ENCODE data around the gene FSTL5. TPM values are rescaled to one million over a fixed set of nuclear protein-coding genes. Genes with fewer than 3 reads are reported as not detected.

FSTL5 gene
- total and polyA plus RNA-seq, 2 experiments from 2014 or later, result 0.06 to 0.49 TPM

DNA sequence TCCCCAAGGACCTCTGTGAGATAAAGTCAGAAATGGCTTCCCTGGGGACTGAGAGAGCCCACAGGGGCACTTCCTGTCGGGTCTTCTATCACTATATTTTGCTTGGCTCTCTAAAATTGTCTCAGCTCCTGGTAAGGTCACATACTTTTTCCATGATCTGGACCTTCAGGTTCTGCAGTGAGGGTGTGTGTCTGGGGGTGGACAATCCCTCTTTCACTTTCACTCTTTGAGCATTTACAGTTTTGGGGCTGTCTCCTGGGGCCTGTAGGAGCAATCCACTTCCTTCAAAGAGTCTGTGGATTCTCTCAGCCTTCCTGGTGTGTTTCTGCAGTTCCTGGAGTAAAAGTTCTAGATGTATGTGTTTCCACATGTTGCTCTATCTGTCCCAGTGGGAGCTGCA, 335.7 kb downstream of the FSTL5 start (continued):
- TF ChIP-seq, protein P1, sequence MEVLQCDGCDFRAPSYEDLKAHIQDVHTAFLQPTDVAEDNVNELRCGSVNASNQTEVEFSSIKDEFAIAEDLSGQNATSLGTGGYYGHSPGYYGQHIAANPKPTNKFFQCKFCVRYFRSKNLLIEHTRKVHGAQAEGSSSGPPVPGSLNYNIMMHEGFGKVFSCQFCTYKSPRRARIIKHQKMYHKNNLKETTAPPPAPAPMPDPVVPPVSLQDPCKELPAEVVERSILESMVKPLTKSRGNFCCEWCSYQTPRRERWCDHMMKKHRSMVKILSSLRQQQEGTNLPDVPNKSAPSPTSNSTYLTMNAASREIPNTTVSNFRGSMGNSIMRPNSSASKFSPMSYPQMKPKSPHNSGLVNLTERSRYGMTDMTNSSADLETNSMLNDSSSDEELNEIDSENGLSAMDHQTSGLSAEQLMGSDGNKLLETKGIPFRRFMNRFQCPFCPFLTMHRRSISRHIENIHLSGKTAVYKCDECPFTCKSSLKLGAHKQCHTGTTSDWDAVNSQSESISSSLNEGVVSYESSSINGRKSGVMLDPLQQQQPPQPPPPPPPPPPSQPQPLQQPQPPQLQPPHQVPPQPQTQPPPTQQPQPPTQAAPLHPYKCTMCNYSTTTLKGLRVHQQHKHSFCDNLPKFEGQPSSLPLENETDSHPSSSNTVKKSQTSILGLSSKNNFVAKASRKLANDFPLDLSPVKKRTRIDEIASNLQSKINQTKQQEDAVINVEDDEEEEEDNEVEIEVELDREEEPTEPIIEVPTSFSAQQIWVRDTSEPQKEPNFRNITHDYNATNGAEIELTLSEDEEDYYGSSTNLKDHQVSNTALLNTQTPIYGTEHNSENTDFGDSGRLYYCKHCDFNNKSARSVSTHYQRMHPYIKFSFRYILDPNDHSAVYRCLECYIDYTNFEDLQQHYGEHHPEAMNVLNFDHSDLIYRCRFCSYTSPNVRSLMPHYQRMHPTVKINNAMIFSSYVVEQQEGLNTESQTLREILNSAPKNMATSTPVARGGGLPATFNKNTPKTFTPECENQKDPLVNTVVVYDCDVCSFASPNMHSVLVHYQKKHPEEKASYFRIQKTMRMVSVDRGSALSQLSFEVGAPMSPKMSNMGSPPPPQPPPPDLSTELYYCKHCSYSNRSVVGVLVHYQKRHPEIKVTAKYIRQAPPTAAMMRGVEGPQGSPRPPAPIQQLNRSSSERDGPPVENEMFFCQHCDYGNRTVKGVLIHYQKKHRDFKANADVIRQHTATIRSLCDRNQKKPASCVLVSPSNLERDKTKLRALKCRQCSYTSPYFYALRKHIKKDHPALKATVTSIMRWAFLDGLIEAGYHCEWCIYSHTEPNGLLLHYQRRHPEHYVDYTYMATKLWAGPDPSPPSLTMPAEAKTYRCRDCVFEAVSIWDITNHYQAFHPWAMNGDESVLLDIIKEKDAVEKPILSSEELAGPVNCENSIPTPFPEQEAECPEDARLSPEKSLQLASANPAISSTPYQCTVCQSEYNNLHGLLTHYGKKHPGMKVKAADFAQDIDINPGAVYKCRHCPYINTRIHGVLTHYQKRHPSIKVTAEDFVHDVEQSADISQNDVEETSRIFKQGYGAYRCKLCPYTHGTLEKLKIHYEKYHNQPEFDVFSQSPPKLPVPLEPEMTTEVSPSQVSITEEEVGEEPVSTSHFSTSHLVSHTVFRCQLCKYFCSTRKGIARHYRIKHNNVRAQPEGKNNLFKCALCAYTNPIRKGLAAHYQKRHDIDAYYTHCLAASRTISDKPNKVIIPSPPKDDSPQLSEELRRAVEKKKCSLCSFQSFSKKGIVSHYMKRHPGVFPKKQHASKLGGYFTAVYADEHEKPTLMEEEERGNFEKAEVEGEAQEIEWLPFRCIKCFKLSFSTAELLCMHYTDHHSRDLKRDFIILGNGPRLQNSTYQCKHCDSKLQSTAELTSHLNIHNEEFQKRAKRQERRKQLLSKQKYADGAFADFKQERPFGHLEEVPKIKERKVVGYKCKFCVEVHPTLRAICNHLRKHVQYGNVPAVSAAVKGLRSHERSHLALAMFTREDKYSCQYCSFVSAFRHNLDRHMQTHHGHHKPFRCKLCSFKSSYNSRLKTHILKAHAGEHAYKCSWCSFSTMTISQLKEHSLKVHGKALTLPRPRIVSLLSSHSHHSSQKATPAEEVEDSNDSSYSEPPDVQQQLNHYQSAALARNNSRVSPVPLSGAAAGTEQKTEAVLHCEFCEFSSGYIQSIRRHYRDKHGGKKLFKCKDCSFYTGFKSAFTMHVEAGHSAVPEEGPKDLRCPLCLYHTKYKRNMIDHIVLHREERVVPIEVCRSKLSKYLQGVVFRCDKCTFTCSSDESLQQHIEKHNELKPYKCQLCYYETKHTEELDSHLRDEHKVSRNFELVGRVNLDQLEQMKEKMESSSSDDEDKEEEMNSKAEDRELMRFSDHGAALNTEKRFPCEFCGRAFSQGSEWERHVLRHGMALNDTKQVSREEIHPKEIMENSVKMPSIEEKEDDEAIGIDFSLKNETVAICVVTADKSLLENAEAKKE (CRISPR knock-in tag; IDR thresholded peaks at IDR 0.05), result no peak
- TF ChIP-seq, protein P2, sequence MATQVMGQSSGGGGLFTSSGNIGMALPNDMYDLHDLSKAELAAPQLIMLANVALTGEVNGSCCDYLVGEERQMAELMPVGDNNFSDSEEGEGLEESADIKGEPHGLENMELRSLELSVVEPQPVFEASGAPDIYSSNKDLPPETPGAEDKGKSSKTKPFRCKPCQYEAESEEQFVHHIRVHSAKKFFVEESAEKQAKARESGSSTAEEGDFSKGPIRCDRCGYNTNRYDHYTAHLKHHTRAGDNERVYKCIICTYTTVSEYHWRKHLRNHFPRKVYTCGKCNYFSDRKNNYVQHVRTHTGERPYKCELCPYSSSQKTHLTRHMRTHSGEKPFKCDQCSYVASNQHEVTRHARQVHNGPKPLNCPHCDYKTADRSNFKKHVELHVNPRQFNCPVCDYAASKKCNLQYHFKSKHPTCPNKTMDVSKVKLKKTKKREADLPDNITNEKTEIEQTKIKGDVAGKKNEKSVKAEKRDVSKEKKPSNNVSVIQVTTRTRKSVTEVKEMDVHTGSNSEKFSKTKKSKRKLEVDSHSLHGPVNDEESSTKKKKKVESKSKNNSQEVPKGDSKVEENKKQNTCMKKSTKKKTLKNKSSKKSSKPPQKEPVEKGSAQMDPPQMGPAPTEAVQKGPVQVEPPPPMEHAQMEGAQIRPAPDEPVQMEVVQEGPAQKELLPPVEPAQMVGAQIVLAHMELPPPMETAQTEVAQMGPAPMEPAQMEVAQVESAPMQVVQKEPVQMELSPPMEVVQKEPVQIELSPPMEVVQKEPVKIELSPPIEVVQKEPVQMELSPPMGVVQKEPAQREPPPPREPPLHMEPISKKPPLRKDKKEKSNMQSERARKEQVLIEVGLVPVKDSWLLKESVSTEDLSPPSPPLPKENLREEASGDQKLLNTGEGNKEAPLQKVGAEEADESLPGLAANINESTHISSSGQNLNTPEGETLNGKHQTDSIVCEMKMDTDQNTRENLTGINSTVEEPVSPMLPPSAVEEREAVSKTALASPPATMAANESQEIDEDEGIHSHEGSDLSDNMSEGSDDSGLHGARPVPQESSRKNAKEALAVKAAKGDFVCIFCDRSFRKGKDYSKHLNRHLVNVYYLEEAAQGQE (IDR thresholded peaks at IDR 0.05; ENCODE audit: unreplicated experiment), result no peak
- TF ChIP-seq, protein P3, sequence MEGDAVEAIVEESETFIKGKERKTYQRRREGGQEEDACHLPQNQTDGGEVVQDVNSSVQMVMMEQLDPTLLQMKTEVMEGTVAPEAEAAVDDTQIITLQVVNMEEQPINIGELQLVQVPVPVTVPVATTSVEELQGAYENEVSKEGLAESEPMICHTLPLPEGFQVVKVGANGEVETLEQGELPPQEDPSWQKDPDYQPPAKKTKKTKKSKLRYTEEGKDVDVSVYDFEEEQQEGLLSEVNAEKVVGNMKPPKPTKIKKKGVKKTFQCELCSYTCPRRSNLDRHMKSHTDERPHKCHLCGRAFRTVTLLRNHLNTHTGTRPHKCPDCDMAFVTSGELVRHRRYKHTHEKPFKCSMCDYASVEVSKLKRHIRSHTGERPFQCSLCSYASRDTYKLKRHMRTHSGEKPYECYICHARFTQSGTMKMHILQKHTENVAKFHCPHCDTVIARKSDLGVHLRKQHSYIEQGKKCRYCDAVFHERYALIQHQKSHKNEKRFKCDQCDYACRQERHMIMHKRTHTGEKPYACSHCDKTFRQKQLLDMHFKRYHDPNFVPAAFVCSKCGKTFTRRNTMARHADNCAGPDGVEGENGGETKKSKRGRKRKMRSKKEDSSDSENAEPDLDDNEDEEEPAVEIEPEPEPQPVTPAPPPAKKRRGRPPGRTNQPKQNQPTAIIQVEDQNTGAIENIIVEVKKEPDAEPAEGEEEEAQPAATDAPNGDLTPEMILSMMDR (conservative IDR thresholded peaks at IDR 0.05; ENCODE audit: low read depth in 2 of 2), result no peak
- TF ChIP-seq CREB1 (CRISPR knock-in tag; IDR thresholded peaks at IDR 0.05; ENCODE audit: low read depth), result no peak
- TF ChIP-seq JUNB (IDR thresholded peaks at IDR 0.05; ENCODE audit: unreplicated experiment), result no peak
